GM15510 (cell line): ENCODE data around the gene APLP1.

Experiments used
- POLR2A ChIP-seq: IDR thresholded peaks from 3 replicates; pipeline ENCODE4 v1.6.1; 2011; ENCODE audit warnings: borderline replicate concordance; ENCODE audit not compliant: insufficient read length; ENCODE audit errors: extremely low read depth

The APLP1 gene

DNA sequence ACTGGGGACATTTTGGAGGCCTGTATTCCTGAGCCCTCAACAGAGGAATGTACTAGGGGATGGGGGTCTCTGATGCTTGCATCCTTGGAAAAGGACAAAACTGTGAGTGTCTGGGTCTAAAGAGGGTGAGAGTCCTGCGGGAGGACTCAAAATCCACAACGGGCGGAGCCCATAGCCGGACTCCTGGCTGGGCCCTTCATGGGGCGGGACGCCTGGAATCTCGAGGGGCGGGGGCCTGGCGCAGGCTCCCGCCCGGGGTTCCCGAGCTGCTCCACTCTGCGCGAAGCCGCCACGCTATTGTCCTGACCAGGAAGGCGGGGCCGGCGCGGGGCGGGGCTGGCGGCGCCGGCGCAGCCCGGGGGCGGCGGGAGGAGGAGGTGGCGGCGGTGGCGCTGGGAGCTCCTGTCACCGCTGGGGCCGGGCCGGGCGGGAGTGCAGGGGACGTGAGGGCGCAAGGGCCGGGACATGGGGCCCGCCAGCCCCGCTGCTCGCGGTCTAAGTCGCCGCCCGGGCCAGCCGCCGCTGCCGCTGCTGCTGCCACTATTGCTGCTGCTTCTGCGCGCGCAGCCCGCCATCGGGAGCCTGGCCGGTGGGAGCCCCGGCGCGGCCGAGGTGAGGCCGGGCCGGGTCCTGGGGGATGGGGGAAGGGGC is at the start of gene APLP1:
Gene APLP1, plus strand, starts transcription at position 403 of the 651 bp plus-strand sequence. Its CDS starts 63 bp downstream, at position 466.
- no peak for TF ChIP-seq POLR2A

DNA sequence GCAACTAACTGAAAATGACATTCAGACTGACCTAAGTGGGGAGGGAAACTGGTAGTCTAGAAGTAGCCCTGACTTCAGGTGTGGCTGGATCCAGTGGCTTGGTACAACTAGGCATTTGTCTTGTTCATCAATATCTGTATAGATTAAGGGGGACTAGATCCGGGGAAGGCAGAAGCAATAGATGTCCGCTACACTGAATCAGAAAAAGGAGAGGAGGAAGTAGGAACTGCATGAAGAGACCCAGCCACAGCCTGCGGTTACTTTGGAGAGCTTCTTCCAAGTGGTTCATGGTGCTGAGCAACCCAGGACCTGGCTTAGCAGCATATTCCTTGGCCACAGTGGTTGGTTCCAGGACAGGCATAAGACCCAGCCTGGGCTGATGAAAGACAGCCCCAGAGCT is 45.8 kb upstream of the APLP1 start:
- no peak for TF ChIP-seq POLR2A

DNA sequence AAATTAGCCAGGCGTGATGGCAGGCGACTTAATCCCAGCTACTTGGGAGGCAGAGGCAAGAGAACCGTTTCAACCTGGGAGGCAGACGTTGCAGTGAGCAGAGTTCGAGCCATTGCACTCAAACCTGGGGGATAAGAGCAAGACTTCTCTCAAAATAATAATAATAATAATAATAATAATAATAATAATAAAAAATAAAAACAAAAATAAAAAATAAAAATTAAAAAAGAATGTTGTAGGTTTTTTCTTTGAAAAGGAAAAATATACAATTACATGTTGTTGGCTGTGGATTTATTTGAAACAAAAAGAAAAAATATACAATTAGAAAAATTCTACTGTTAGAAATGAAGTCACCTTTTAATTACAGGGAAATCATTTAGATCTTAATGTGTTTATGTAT is 44.2 kb upstream of the APLP1 start:
- TF ChIP-seq POLR2A: no peak

DNA sequence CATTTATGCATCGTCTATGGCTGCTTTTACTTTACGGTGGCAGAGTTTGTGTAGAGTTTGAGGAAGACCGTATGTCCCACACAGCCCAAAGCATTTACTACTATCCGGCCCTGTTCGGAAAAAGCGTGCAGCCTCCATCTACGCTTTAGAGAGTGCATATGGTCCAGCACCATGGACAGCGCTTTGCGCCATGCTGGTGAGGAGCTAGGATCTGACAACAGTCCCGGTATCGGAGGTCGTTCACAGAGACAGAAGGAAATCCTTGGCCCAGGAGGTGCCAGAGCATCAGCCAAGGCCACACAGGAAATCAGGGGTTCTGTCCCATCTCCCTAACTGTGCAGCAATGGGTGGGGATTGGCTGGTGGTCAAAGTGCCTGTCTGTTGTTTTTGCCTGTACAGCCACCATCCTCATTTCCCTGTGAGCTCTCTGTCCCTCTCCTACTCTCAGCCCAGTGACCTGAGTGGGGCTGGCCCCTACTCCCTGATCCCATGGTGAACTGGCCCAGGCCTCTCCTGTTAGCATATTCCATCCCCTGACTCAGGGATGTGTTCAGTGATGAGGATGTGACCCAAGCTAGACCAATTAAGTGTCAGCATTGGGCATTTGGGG is 39.6 kb upstream of the APLP1 start:
- TF ChIP-seq POLR2A: no peak

DNA sequence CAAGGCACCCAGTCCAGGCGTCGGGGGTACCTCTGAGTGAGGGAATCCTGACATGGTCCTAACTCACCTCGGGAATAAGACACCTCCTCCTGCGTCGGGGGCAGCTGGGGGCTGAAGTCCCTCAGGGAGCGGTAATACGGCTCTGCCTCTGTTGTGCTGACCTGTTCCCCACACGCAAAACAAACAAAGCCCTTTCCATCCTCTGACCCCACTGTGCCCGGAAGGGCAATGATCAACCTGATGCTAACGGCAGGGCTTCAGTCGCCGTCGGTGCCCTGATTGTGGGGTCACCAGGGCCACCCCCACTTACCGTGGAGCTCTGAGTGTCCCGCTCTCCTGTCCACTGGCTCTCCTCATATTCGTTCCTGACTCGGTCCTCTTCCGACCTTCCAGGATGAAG is 37.4 kb upstream of the APLP1 start:
- no peak for TF ChIP-seq POLR2A

DNA sequence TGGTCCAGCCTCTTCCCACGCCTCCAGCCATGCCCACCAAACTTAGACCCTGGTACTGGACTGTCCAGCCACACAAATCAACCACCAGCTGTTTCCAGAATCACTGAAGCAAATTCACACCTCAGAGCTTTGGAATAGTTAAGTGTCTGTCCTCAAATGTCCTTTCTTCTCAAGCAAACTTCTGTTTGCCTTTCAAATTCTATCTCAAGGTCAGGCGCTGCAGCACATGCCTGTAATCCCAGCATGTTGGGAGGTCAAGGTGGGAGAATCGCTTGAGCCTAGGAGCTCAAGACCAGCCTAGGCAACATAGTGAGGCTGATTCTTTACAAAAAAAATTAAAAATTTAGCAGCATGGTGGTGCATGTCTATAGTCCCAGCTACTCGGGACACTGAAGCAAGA is 36.3 kb upstream of the APLP1 start:
- TF ChIP-seq POLR2A: no peak

DNA sequence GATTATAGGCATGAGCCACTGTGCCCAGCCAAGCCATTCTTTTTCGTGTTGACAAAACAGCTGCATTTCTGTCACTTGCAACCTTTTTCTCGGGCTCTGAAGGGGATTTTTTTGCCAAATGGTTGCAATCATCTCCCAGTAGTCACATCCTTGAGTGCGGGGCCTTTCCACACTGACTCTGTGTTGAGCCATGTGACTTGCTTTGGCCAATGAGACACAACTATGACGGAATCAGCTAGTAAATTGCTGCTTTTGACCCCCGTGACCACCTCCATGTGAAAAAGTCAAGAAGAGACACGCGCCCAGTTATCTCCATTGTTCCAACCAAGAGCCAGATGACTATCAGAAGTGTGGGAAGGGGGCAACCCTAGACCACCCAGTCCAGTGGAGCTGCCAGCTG is 34.4 kb upstream of the APLP1 start:
- TF ChIP-seq POLR2A: no peak

DNA sequence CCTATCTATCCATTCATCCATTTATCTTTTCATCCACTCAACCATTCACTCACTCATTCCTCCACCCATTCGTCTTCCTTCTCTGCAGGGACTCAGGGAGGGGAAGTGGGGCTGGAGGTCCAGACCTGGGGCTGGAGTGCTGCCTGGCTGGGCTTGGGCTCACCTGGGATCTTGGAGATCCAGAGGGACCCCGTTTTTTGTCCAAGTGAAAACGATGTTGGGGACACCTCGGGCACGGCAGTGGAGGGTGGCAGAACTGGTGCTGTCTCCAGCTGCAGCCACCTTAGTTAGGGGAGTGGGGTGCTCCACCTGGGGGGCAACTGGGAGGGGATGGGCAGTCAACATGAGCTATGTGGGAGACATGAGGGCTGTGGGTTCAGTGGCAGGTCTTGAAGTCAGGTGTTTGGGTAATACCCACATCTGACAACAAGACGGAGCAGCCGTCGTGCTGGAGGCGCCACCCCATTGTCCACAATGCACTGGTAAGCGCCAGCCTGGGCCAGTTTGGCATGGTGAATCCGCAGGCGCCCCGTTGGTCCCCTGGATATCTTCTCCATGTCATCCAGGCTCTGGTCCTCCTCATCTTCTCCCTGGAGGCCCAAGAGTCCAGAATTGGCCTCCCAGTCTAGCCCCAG is 26.3 kb upstream of the APLP1 start:
- TF ChIP-seq POLR2A: no peak

DNA sequence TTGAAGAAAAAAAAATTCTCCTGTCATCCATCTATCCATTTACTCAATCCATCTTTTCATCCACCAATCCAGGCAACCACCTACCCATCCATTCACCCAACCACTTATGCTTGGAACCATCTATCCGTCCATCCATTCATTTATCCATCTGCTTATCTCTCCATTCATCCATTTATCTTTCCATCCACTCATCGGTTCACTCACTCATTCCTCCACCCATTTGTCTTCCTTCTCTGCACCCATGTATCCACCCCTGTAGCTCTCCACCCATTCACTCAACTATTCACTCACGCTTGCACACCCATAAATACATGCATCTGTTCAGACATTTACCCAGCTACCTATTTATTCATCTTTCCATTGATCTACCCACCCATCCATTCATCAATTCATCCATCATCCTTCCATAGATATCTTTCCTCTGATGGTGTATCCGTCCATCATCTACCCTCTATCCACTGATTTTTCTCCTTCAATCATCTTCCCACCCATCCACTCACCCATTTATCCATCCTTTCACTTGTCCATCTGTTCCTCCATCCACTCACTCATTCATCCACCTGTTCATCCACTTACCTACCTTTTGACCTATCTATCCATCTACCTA is 25.6 kb upstream of the APLP1 start:
- TF ChIP-seq POLR2A: no peak

DNA sequence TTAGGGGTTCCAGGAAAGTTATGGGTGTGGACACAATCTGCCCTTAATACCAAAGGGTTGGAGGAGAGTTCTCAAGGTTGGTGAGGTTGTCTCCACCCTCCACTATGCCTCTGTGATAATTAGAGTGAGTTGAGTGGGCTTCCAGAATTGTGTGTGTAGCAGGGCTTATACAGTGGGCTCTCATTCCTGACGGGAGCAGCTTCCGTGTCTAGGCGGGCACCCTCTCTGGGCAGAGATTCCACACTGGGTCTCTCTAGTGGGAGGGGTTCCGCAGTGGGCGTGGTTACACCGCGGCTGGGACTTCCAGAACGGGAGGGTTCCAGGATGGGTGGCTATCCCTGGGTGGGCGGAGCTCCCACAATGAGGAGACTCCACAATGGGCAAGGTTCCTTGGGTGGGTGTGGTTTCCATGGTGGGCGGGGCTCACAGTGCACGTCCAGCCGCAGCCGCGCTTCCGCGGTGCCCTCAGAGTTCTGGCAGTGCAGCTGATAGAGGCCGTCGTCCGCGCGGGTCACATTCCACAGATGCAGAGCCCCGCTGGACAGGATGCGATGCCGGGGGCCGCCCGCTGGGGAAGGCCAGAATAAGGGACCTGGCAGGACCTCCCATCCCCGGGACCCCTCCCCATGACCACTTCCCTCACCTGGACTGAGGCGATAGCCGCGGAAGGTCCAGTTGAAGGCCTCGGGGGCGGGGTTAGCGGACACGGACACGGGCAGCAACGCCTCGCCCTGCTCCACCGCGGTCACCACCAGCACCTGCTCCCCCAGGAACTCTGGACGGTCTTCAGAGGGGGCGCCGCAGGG is 24.5 kb upstream of the APLP1 start:
- no peak for TF ChIP-seq POLR2A

DNA sequence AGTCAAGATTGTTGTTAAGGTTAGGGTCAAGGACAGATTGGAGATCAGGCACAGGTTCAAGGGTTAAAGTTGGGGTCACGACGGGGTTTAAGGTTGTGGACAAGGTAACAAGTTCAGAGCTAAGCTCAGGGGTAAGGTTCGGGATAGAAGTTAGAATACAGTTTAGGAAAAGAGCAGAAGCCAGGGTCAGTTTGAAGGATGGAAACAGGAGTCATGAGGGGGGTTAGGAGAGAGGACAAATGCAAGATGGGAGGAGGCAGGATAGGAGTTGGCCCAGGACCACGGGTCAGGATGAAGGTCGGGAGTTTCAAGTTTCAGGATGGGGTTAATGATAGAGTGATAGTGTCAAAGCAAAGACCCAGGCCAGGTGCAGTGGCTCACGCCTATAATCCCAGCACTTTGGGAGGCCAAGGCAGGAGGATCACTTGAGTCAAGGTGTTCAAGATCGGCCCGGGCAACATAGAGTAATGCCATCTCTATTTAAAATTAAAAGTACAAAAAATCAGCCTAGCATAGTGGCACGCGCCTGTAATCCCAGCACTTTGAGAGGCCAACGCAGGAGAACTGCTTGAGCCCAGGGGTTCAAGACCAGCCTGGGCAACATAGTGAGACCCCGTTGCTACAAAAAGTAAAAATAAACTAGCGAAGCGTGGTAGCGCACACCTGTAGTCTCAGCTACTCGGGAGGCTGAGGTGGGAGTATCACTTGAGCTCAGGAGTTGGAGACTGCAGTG is 23.7 kb upstream of the APLP1 start:
- TF ChIP-seq POLR2A: no peak

DNA sequence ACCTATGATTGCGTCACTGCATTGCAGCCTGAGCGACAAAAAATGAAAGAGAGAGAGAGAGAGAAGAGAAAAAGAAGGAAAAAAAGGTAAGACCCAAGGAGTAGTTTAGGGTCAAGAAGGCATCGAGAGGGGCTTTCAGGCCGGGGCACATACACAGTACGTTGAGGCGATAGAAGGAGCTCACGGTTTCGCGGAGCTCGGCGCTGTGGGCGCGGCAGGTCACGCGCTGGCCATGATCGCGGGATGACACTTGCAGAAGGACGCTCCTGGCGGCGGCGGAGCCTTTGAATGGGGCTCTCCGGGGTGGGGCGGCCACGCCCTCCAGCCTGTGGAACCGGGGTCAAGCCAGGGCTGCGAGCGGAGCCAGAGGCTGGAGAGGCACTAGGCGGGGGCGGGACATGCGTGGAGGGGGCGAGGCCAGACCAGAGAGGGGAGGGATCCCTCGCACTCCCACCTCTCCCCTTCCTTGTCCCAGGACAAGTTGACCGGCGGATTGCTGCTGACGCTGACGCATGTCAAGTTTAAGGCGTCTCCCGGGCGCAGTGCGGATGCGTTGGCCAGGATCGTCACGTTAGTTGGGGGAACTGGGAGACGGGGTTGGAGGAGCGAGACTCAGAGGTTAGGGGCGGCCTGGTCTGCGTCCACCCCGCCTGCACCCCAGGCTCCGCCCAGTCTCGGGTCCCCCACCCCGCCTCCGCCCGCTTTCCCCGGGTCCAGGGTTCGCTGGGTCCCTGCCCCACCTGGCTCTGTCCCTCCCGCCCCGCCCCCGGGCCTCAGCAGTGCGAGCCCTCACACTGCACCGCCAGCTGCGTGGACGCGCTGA is 22.9 kb upstream of the APLP1 start:
- no peak for TF ChIP-seq POLR2A

DNA sequence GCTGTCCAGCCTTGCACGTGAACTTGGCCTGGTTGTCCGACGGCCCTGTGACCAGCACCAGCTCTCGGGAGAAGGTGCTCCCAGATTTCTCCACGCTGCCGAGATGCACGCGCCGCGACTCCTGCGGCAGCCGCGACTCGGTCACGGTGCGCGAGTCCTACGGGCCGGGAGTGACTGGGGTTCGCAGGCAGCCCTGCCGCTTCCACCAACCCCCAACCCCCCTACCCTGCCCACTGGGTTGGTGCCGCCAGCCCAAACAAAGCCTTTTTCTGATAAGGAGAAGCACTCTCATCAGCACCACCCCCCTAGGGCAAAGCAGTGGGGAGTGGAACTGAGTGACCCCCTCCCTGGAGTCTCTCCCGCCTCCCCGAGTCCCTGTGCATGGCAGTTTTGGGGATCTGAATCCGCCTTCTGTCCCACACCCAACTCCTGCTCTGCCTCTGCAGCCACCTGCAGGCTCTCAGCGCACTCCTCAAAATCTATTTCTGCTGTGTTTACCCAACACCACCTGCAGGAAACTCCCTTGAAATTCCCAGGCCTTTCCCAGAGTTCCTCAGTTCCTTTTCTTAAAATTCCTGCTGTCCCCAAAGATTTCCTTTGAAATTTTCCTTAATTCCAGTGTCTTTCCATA is 22.2 kb upstream of the APLP1 start:
- no peak for TF ChIP-seq POLR2A

DNA sequence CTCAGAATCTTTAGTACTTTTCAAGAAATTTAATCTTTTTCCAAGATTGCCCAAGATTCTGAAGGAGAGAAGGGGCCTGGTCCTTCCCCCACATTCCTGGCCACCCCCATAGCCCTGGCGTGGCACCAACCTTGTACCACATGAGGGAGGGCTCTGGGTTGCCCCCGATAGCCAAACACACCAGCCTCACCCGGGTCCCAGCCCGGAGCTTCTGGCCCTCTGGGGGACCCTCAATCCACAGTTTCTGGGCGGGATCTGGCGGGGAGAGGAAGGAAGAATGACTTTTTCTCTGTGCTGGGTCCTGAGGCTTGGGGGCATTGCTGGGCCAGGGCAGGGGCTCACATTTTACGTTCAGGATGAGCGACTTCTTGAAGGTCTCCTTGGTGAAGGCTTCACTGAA is 20.5 kb upstream of the APLP1 start:
- no peak for TF ChIP-seq POLR2A

DNA sequence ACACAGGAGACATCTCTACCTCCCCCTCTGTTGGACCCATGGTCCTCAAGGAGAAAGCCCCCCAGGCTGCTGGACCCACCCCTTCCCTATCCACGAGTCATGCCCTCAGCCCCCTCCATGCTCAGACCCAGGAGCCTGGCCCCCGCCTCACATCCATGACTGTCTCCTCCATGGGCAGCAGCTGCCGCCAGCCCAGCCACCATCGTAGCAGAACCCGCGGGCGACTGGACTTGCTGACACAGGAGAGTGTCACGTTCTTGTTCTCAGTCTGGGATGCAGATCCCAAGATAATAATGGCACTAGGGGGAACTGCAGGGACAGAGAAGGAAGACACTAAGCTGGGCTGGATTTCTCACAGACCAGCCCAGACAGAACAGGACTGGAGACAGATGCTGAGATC is 19.9 kb upstream of the APLP1 start:
- no peak for TF ChIP-seq POLR2A
